HG02678 (cell line): ENCODE results near the gene VCAM1.

ENCODE experiments used
- ATAC-seq: cut with Tn5 transposase; IDR thresholded peaks from one replicate; pipeline ENCODE4 v1.9.1; 2021; ENCODE audit warnings: mild to moderate bottlenecking, moderate library complexity; ENCODE audit not compliant: unreplicated experiment

The VCAM1 gene

GRCh38 chr1:100721526-100722207, 2.1 kb downstream of the VCAM1 start:
- no peak for ATAC-seq

DNA sequence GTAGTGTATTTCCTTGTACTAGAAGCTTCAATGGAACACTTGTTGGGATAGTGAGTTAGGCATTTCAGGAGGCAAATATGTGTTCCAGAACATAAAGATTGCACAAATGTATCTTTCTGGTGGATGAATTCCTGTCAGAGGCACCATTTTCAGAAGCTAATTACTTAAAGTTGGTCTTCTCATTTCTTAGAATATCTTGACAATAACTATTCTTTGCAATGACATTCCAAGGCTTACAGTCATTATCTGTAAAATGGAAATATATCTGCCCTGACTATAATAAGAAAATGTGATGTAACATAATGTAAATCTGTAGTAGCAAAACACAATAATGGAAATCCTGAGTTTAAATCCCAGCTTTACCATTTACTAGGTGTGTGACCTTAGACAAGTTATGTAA, 2.7 kb downstream of the VCAM1 start:
- no peak for ATAC-seq

GRCh38 chr1:100724281-100724680, 4.7 kb downstream of the VCAM1 start:
- ATAC-seq: no peak

DNA sequence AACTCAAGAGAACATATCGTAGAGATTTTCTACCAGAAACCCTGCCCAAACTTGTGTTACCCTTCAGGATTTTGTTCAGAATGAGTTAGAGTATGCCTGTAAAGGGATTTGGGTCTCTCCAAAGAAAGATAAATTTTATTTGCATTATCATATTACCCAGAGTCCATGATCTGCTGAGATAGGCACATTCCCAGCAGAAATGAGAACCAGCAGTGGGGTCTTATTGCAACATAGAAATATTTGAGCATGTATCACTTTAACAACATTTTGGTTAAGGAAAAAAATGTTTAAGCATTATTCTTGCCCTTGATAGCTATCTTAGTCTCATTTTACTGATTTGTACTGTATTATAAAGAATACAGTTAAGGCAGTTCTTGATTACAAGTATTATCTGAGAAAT, 10.6 kb downstream of the VCAM1 start:
- ATAC-seq: no peak

DNA sequence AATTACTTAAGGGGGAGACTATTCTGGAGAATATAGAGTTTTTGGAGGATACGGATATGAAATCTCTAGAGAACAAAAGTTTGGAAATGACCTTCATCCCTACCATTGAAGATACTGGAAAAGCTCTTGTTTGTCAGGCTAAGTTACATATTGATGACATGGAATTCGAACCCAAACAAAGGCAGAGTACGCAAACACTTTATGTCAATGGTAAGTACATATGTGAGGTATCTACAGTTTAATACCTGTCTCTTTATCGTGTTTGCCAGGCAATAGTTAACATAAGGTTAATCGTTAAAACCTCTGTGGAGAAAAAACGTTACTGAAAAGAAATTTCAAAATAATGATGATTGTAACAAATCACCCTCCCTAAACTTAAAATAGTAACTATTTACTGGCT, 11.8 kb downstream of the VCAM1 start:
- ATAC-seq: no peak

- no peak for ATAC-seq
Measured at GRCh38 chr1:100731758-100732157, 12.2 kb downstream of the VCAM1 start.

DNA sequence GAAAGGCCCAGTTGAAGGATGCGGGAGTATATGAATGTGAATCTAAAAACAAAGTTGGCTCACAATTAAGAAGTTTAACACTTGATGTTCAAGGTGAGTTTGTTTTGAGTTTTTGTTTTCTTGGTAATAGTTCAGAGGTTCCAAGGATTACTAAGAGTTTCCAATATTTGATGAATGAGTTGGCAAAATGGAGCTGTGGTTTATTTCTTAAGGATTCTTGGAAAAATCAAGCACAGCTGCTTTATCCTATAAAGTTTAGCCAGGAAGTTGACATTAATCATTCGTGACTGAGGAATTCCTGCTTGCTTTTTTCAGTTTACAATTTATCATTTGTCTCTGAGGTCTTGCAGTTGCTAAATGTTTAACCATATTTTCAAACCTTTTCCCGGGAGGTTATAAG, 15.1 kb downstream of the VCAM1 start:
- no peak for ATAC-seq

DNA sequence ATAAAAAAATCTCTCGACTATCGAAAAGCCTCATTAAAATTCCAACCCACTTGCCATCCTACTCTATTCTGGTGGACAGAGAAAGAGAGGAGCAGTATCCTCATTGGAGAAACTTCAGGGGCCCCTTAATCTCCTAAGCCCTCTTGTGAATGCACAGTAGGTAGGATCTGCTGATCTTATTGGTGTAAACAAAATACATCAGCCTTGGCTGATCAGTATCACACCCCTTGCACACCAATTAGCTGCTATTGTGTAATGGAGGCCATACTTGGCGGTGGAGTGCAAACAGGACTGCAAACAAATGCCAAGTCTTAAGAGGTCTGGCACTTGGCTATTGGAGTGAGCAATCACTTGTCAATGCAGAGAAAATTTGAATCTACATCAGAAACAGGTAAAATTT, 15.7 kb downstream of the VCAM1 start:
- no peak for ATAC-seq

GRCh38 chr1:100736324-100736723, 16.8 kb downstream of the VCAM1 start:
- no peak for ATAC-seq

- no peak for ATAC-seq
Measured at GRCh38 chr1:100736746-100737145, 17.2 kb downstream of the VCAM1 start.

GRCh38 chr1:100746542-100746932, 27.0 kb downstream of the VCAM1 start:
- ATAC-seq: no peak

DNA sequence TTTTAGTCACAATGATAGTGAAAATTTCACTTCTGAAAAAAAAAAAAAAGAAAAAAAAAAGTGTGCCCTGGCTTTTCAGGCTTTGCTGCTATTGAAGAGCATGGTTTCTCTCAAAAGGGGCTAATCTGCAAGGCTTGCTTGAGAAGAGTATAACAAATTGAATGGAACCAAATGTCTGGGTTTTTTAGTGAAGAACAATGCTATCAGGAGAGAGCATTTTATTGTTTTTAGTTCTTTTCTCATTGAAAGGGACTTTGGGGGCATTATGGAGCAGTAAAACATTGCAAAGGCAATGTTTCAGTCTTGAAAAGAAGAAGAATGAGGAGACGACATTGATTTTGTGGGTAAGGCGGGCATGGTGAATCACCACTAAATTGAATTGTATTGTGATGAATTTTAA, 28.2 kb downstream of the VCAM1 start:
- ATAC-seq: no peak

DNA sequence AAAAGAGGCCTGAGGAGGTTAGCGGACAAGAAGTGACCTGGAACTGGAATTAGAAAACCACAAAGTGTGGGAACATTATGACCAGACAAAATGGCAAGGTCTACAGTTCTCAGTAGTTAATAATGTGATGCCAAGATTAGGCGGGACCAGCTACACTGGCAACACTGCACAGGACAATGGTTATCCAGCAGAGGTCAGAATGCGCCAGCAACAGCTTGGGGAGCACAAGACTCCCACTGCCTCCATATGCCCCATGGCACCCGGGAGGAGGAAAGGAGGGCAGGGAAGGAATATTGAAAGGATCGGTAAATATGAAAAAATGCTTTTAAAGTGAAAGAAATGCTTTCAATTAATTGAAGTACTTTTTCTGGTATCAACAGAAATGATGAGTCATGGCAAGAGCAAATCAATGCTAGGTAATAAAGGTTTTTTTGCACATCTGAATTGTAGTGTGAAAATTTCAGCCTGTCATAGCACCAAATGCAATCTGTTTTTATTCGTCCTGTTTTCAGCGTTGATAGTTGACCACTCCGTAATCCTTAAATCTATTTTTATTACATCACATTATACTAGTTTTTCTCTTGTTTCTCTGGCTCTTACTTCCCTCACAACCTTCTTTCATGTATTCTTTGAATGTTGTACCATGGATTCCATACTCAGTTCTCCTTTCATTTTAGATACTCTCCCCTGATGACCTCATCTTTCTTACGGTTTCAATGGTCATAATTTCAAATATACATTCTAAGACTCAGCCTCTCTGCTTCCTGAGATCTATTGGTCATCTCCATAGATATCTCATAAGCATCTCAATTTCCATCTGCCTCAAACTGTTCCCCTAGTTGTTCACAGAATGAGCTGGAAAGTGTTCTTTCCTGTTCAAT, 30.7 kb downstream of the VCAM1 start:
- ATAC-seq: no peak

DNA sequence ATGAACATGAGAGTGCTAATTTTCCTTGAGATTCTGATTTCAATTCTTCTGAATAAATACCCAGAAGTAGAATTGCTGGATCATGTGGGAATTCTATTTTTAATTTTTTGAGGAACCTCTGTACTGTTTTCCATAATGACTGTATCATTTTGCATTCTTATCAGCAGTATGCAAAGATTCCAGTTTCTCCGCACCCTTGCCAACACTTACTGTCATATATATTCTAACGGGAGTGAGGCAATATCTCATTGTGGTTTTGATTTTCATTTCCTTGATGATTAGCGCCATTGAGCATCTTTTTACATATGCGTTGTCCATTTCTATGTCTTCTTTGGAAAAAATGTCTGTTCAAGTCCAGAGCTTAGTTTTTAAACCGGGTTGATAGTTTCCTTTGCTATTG, 33.2 kb downstream of the VCAM1 start:
- no peak for ATAC-seq

DNA sequence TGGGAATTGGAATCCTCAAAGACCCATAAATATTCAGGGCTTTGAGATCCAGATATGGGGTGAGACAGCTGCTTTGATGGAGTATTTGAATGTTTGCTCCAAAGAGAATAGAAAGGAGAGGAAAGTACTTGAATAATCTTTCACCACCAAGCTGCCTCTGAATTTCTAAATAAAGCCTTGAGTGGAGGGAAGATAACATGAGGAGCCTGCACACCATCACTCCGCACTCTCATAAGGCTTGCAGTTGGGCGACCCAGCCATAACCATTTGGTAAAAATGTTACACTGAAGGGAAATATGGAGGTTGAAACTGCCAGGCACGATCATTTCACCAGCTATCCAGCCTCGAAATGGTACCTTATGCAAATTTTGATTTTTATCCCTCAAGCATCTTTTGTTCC, 38.4 kb downstream of the VCAM1 start:
- ATAC-seq: no peak

- ATAC-seq: no peak
Measured at GRCh38 chr1:100759188-100759587, 39.6 kb downstream of the VCAM1 start.

- ATAC-seq: no peak
Measured at GRCh38 chr1:100760511-100760910, 41.0 kb downstream of the VCAM1 start.

DNA sequence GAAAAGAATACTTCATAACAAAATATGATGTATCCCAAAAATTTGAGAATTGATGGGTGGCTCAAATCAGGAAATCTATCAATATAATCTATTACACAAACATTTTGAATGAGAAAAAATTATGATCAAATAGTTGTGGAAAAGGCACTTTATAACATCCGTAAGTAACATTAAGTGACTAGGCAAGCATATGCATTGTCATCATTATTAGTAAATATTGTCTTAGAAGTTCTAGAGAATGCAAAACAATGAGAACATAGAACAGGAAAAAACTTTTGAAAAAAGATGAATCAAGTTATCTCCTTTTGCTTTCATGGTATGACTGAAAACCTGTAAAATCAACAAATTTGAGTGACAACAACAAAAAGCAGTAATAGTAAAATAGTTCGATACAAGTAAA, 42.9 kb downstream of the VCAM1 start:
- ATAC-seq: no peak

- no peak for ATAC-seq
Measured at GRCh38 chr1:100767176-100767890, 47.8 kb downstream of the VCAM1 start.

DNA sequence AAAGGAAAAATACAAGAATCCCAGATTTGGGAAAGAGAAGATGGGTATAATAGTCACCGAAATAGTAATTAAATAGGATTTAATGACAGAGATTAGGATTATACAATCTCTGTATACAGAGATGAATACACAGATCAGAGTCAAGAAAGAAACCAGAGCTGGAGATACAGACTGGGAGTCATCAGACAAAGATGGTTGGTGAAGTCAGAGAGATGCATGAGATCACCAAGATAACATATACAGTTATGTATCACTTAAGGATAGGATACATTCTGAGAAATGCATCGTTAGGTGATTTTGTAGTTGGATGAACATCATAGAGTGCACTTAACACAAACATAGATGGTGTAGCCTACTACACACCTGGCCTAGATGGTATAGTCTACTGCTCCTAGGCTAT, 49.8 kb downstream of the VCAM1 start:
- no peak for ATAC-seq

DNA sequence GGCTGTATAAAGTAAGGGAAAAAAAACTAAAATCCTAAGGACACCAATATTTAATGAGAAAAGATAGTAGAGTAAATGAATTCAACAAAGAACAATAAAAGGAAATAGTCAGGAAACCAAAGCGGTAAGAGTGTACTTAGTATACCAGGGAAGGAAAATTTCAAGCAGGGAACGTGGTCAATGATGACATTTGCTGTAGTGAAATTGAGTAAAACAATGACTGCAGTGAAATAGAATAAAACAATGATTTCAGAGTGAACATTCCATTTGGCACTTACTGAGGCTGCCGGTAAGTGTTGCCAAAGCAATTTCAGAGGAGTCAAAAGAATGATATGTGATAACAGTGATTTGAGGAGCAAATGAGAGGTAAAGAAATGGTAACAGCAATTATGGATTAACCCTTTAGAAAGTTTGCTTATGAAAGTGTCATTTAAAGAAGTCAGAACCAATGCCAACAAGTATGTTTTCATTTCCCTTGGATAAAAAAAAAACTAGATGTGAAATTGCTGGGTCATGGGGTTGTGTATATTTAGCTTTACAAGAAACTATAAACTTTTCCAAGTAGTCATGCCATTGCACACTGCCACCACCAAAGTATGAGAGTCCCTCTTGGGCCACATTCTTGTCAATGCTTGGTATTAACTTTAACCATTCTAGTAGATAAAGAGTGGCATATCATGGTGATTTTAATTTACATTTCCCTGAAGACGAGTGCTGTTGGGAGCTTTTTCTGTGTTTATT, 50.5 kb downstream of the VCAM1 start:
- no peak for ATAC-seq
